IMR-90 (cell line): ENCODE measurements around the gene SGO2. TPM values are rescaled to one million over a fixed set of nuclear protein-coding genes. Genes with fewer than 3 reads are reported as not detected.
"Not testable (repeated sequence)": the region's sequence is repeated elsewhere in the genome, so short reads cannot be mapped to it uniquely, and the experiment has no call there.

ENCODE experiments used
- ATAC-seq: fragments of 200-7000 bp; cut with Tn5 transposase; 2 replicates; pipeline ENCODE4 v1.9.1; 2020; ENCODE audit warnings: low read depth, mild to moderate bottlenecking, moderate library complexity
- BruUV-seq: library from RNA; stranded (reverse); fragments of 400-500 nt; replicated peaks from 2 replicates; lab custom pipeline; 2021; lab: Mats Ljungman, UMichigan
- CTCF ChIA-PET: fragments of 300-600 bp; formaldehyde crosslinking; extraction: SDS; loops from one replicate; lab custom pipeline; 2021; ENCODE audit warnings: antibody characterized with exemption; lab: Yijun Ruan, JAX
- POLR2A ChIA-PET: fragments of 300-600 bp; sonication (Branson Sonifier 250); formaldehyde crosslinking; loops from one replicate; lab custom pipeline; 2022; ENCODE audit warnings: antibody characterized with exemption; ENCODE audit not compliant: unreplicated experiment; lab: Charles Lee
- DNase-seq: peaks from one replicate; pipeline ENCODE4 v3.0.0; 2013
- H2AFZ ChIP-seq: replicated peaks from 2 replicates; pipeline ENCODE3; 2013; ENCODE audit warnings: low read length, mild to moderate bottlenecking; ENCODE audit not compliant: poor library complexity
- H2AK5ac ChIP-seq: 2 replicates; pipeline ENCODE4 v1.6.1; 2013; ENCODE audit warnings: low read depth, low read length, inconsistent platforms
- H2AK9ac ChIP-seq: replicated peaks from 2 replicates; pipeline ENCODE3; 2013; ENCODE audit warnings: mild to moderate bottlenecking, low read depth, low read length, moderate library complexity; ENCODE audit not compliant: poor library complexity
- H2BK120ac ChIP-seq: 2 replicates; pipeline ENCODE4 v1.6.1; 2013; ENCODE audit warnings: low read depth, low read length, inconsistent platforms
- H2BK15ac ChIP-seq: 3 replicates; pipeline ENCODE4 v1.6.1; 2013; ENCODE audit warnings: low read depth, low read length, inconsistent platforms
- H2BK20ac ChIP-seq: 2 replicates; pipeline ENCODE4 v1.6.1; 2013; ENCODE audit warnings: low read depth, mild to moderate bottlenecking, inconsistent platforms, low read length, moderate library complexity
- H2BK5ac ChIP-seq: 2 replicates; pipeline ENCODE4 v1.6.1; 2013; ENCODE audit warnings: mild to moderate bottlenecking, low read depth, low read length, inconsistent platforms; ENCODE audit not compliant: poor library complexity, severe bottlenecking
- H3K14ac ChIP-seq: replicated peaks from 2 replicates; pipeline ENCODE4 v1.6.1; 2013; ENCODE audit warnings: low read depth, low read length, inconsistent platforms
- H3K18ac ChIP-seq: 2 replicates; pipeline ENCODE4 v1.6.1; 2013; ENCODE audit warnings: low read depth, low read length, control low read depth
- H3K23ac ChIP-seq: 2 replicates; pipeline ENCODE4 v1.6.1; 2013; ENCODE audit warnings: low read depth, low read length, inconsistent platforms
- H3K27ac ChIP-seq: 2 replicates; pipeline ENCODE4 v1.5.1; 2013; ENCODE audit warnings: mild to moderate bottlenecking, control low read depth, low read length; ENCODE audit not compliant: insufficient read depth
- H3K27me3 ChIP-seq: 2 replicates; pipeline ENCODE4 v1.6.1; 2013; ENCODE audit warnings: low read length; ENCODE audit not compliant: control insufficient read depth, insufficient read depth
- H3K36me3 ChIP-seq: 2 replicates; pipeline ENCODE4 v1.6.1; 2013; ENCODE audit warnings: low read length, mixed read lengths; ENCODE audit not compliant: control insufficient read depth, insufficient read depth
- H3K4ac ChIP-seq: 2 replicates; pipeline ENCODE4 v1.6.1; 2013; ENCODE audit warnings: low read depth, low read length, inconsistent platforms
- H3K4me1 ChIP-seq: 2 replicates; pipeline ENCODE4 v1.6.1; 2013; ENCODE audit warnings: low read length, mixed read lengths; ENCODE audit not compliant: control insufficient read depth, insufficient read depth
- H3K4me2 ChIP-seq: 2 replicates; pipeline ENCODE4 v1.6.1; 2013; ENCODE audit warnings: low read depth, mild to moderate bottlenecking, control low read depth, low read length, moderate library complexity
- H3K4me3 ChIP-seq: 2 replicates; pipeline ENCODE4 v1.5.1; 2013; ENCODE audit warnings: low read depth, mild to moderate bottlenecking, control low read depth, low read length, moderate library complexity; ENCODE audit not compliant: insufficient read depth
- H3K56ac ChIP-seq: 2 replicates; pipeline ENCODE4 v1.6.1; 2013; ENCODE audit warnings: low read length, inconsistent platforms; ENCODE audit not compliant: insufficient read depth; ENCODE audit errors: extremely low read depth
- H3K79me1 ChIP-seq, 2 experiments: 2 replicates each; pipeline ENCODE4 v1.6.1; 2013; ENCODE audit warnings: low read length in 2 of 2, inconsistent platforms in 1 of 2, low read depth in 1 of 2
- H3K9ac ChIP-seq: 2 replicates; pipeline ENCODE4 v1.6.1; 2013; ENCODE audit warnings: low read depth, low read length, control low read depth
- H3K9me1 ChIP-seq: 2 replicates; pipeline ENCODE4 v1.6.1; 2013; ENCODE audit warnings: low read length, inconsistent platforms; ENCODE audit not compliant: insufficient read depth
- H3K9me3 ChIP-seq: 2 replicates; pipeline ENCODE4 v1.6.1; 2013; ENCODE audit warnings: low read length; ENCODE audit not compliant: control insufficient read depth, insufficient read depth
- H4K20me1 ChIP-seq: 2 replicates; pipeline ENCODE4 v1.6.1; 2013; ENCODE audit warnings: low read length, inconsistent platforms; ENCODE audit not compliant: insufficient read depth
- H4K5ac ChIP-seq: 2 replicates; pipeline ENCODE4 v1.6.1; 2013; ENCODE audit warnings: mild to moderate bottlenecking, low read depth, low read length, control low read depth
- H4K8ac ChIP-seq, 2 experiments: 2 replicates each; pipeline ENCODE4 v1.6.1; 2013; ENCODE audit warnings: low read depth in 2 of 2, low read length in 2 of 2, control low read depth in 1 of 2, inconsistent platforms in 1 of 2
- H4K91ac ChIP-seq: 2 replicates; pipeline ENCODE4 v1.6.1; 2013; ENCODE audit warnings: low read depth, low read length, inconsistent platforms; ENCODE audit not compliant: insufficient read depth
- CEBPB ChIP-seq: IDR thresholded peaks from 2 replicates; pipeline ENCODE4 v1.6.1; 2012; ENCODE audit warnings: low read depth, low read length, improper control_type of control experiment
- USF2 ChIP-seq: fragments of 150-350 bp; IDR thresholded peaks from 2 replicates; pipeline ENCODE4 v1.6.1; 2017; ENCODE audit warnings: mild to moderate bottlenecking, antibody characterized with exemption, low read length, low read depth
- WGBS, 2 experiments: methylation state at CpG; one replicate each; pipeline versions ENCODE4 v1.1.5 to v1.1.7; 2013; ENCODE audit warnings: missing lambda C conversion rate in 2 of 2; ENCODE audit not compliant: insufficient read length in 1 of 2; ENCODE audit errors: extremely low coverage in 2 of 2; 5-methylcytosine and 5-hydroxymethylcytosine counted together
- dilution Hi-C: fragments of 300-500 bp; cut with HindIII; formaldehyde crosslinking; loops from one replicate; pipeline ENCODE4 v1.14.3; 2018; ENCODE audit warnings: low sequenced_read_pairs; ENCODE audit not compliant: unreplicated experiment
- in situ Hi-C: fragments of 300-500 bp; cut with MboI; formaldehyde crosslinking; loops from 3 replicates; pipeline ENCODE4 v1.14.3; 2019; ENCODE audit warnings: low sequenced_read_pairs, inconsistent platforms, mixed read lengths
- intact Hi-C: fragments of 100-400 bp; cut with micrococcal nuclease; formaldehyde crosslinking; loops from 2 replicates; pipeline ENCODE4 v1.10.0; 2022
- polyA plus RNA-seq, 3 experiments: library from polyadenylated mRNA; depleted of rRNA; stranded (reverse); fragments of >200 nt; gene quantifications; 2 replicates each; pipeline ENCODE4 v1.2.3, GENCODE V29; 2012; ENCODE audit warnings: low replicate concordance in 1 of 3
- total RNA-seq: library from RNA; depleted of rRNA; stranded (reverse); fragments of >200 nt; gene quantifications from 2 replicates; pipeline ENCODE4 v1.2.3, GENCODE V29; 2012

The SGO2 gene
- total and polyA plus RNA-seq, 2 of the 4 experiments (the other 2 are of a cell fraction) = 5.4 to 6.3 TPM

- no peak overlapping the region for H3K4me3 ChIP-seq
- peak overlapping the region; percentile 58; the same call in 1 of the 2 replicates for H3K14ac ChIP-seq
- peak overlapping the region; percentile 48; the same call in 1 of the 2 replicates for H2AK5ac ChIP-seq
- H3K27ac ChIP-seq = no peak overlapping the region
- no peaks in the 10 kb centered on the region for H3K79me1 ChIP-seq
- no peak overlapping the region for H2AFZ ChIP-seq
- H3K27me3 ChIP-seq = no peaks in the 10 kb centered on the region
- no peaks in the 10 kb centered on the region for H3K36me3 ChIP-seq
- no peaks in the 10 kb centered on the region for H3K9me3 ChIP-seq
- no peak overlapping the region for H3K23ac ChIP-seq
- DNase-seq = no peak
- H4K8ac ChIP-seq = no peak overlapping the region
- no peak overlapping the region for H3K4me2 ChIP-seq
- no peak overlapping the region for H3K56ac ChIP-seq
- no TSS peak for BruUV-seq
- POLR2A ChIA-PET = no interaction called here
- ATAC-seq = no peak
- no peak overlapping the region for H2BK20ac ChIP-seq
- peaks cover 33% of the 10 kb centered on the region for H3K9me1 ChIP-seq
- no peak overlapping the region; the same call in 2 of the 3 replicates for H2BK15ac ChIP-seq
- H2BK120ac ChIP-seq = no peak overlapping the region
- H3K4me1 ChIP-seq = peaks cover 28% of the 10 kb centered on the region
- H3K18ac ChIP-seq = no peak overlapping the region
- intact Hi-C loops (loop anchor here (5.0 kb wide), 1 partner anchor 35 kb away; no protein-coding TSS in a partner anchor), dilution Hi-C loops (no loop called here), in situ Hi-C loops (no loop called here)
- WGBS, 2 experiments = no CpG with 5 or more reads among the region's 4 CpGs
- CTCF ChIA-PET = no interaction called here
- H4K20me1 ChIP-seq = no peaks in the 10 kb centered on the region
- H4K91ac ChIP-seq = no peak overlapping the region
- no peak overlapping the region for H2BK5ac ChIP-seq
- H4K5ac ChIP-seq = no peak overlapping the region
- H3K4ac ChIP-seq = no peak overlapping the region; the same call in 1 of the 2 replicates
- TF ChIP-seq USF2 (no peak), CEBPB (no peak)
- no peak overlapping the region for H3K9ac ChIP-seq
- no peak overlapping the region for H2AK9ac ChIP-seq
Measured at GRCh38 chr2:200627110-200627770, 101.2 kb downstream of the SGO2 start.

- H4K5ac ChIP-seq, H3K9ac ChIP-seq, DNase-seq, H3K4me2 ChIP-seq, dilution Hi-C loops, H3K27me3 ChIP-seq, H3K36me3 ChIP-seq, H2BK5ac ChIP-seq, BruUV-seq, H2AFZ ChIP-seq, H3K27ac ChIP-seq, POLR2A ChIA-PET, in situ Hi-C loops, H3K56ac ChIP-seq, H4K20me1 ChIP-seq, H3K23ac ChIP-seq, H3K79me1 ChIP-seq, H3K4me3 ChIP-seq, H3K9me3 ChIP-seq: not testable (repeated sequence)
- Histone ChIP-seq H2BK15ac (peak overlapping the region; percentile 3; the same call in 1 of the 3 replicates), H2AK9ac (peak overlapping the region; percentile 35), H4K91ac (0 out of 2 replicates have a peak overlapping the region, but pooled peaks have one; percentile 10), H2BK120ac (peak overlapping the region; percentile 36), H2BK20ac (peak overlapping the region; percentile 70), H2AK5ac (peak overlapping the region; percentile 3; the same call in 1 of the 2 replicates), H3K14ac (peak overlapping the region; percentile 48; the same call in 1 of the 2 replicates), H3K18ac (peak overlapping the region; percentile 27; the same call in 1 of the 2 replicates), H3K4ac (peak overlapping the region; percentile 11; the same call in 1 of the 2 replicates), H3K9me1 (peaks cover 25% of the 10 kb centered on the region), H4K8ac (peak overlapping the region in 1 of 2 experiments; percentile 18; a peak in 1 of 4 replicates), H3K4me1 (peaks cover 22% of the 10 kb centered on the region)
- intact Hi-C loops = loop anchor here (5.0 kb wide), 1 partner anchor 34 kb away; no protein-coding TSS in a partner anchor
- WGBS, 2 experiments = no CpG with 5 or more reads among the region's 4 CpGs
- peak; percentile 12; the same call in 1 of the 2 replicates for ATAC-seq
- CTCF ChIA-PET = interaction anchor here (0.6 kb wide), 2 partner anchors 55 to 225 kb away, joined by 3 to 4 read pairs; no protein-coding TSS in a partner anchor
Measured at GRCh38 chr2:200628461-200628860, 102.5 kb downstream of the SGO2 start.
